ENCODE measurements around the gene TAP1.
A peak's percentile ranks its signal among the peaks of the same experiment; 100 is the strongest.

GRCh38 chr6:32857156-32857891 lies 3.8 kb upstream of the TAP1 start:
- TF ChIP-seq CTCF (IDR thresholded peaks at IDR 0.05 in 2 of 3, conservative IDR thresholded peaks at IDR 0.05 in 1 of 3; ENCODE audit: insufficient read depth in 2 of 3, low read depth in 1 of 3, low read length in 3 of 3) (no peak), MTA3 (IDR thresholded peaks at IDR 0.05; ENCODE audit: borderline replicate concordance) (0 out of 2 replicates have a peak, but pooled peaks have one; percentile 43), POLR2AphosphoS5 (IDR thresholded peaks at IDR 0.05; ENCODE audit: control insufficient read depth, insufficient read depth, low read depth, low read length) (peak; percentile 71), EZH2 (IDR thresholded peaks at IDR 0.05; ENCODE audit: borderline replicate concordance, low read depth, low read length) (no peak), SIX5 (IDR thresholded peaks at IDR 0.05; ENCODE audit: borderline replicate concordance in 1 of 2, insufficient read depth in 1 of 2, low read depth in 1 of 2, low read length in 2 of 2) (no peak), BRF2 (IDR thresholded peaks at IDR 0.05; ENCODE audit: borderline replicate concordance, insufficient read depth, insufficient read length) (no peak), ZNF609 (CRISPR knock-in tag; IDR thresholded peaks at IDR 0.05; ENCODE audit: borderline replicate concordance) (no peak), CBFA2T3 (IDR thresholded peaks at IDR 0.05) (peak; percentile 94), CBFB (CRISPR knock-in tag; IDR thresholded peaks at IDR 0.05) (no peak)

Data from K562 (cell line).